ENCODE data around the gene AJAP1.

AJAP1 gene

DNA sequence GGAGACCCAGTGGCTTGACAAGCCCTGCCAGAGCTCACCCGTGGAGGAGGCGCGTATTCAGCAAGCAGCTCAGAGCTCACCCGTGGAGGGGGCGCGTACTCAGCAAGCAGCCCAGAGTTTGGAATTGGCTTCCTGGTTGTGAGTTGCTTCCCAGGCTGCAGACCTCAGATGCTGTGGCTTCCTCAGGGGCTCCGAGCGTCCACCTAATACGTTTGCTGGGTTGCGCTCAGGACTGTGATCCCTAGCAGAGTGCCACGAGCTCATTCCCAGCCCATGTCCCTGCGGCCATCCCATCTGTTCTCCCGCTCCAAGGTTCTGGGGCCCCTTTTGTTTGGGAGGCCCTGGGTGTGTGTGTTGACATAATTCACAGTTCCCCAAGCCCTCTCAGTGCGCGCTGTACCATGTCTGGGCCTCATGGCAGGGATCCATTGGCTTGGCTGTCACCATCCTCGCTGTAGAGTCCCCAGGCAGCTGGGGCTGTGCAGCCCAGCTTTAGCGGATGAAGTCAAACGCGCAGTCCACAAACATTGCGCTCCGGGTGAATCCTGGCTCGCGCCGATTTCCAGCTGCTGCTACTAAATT is 3.6 kb downstream of the AJAP1 start:
- TF ChIP-seq GATA3 (IDR thresholded peaks at IDR 0.05; ENCODE audit: low read depth, low read length) = no peak
- TF ChIP-seq GATA2 (IDR thresholded peaks at IDR 0.05; ENCODE audit: low read depth, low read length) = no peak; the same call in 1 of the 2 replicates

DNA sequence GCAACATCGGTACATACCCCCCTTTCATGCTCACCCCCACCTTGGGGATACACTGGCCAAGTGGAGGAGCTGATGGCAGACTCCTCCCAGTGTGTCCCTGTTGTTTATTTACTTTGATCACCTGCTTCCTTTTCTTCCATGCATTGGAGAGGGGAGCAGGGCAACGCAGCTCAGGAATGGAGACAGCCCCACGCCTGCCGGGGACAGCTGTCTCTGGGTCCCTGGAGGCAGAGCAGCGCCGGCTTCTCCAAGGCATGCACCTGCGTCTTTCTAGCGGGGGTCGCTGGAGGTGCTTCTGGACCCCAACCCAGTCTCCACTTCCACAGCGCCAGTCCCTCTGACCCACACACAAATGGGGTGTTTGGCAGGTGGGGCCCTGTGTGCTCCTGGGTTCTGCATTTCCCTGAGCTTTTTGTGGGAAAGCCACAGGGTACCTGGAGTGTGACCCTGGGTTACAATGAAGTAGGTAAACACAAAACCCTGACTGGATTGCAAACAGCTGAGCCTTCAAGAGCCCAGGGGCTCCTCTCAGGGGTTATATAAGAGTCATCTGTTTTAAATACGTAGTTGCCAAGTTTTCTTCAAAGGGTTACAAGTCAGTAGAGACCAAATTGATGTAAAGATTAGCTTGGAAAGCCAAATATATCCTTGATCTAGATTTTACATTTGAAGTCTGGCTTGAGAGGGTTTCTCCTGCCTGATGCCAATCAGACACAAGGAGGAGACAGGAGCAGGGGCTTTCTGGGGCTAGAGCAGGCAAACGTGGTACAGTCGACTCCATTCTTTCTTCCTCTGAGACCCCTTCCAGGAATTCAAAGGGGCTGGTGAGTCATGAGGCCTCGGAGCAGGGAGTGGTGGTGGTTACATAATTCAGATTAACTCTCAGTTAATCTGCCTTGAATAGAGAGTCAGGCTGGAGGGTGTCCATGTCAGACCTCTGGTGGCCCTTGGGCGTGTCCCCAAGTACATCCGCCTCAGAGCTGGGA is 4.5 kb downstream of the AJAP1 start:
- TF ChIP-seq GATA2 (IDR thresholded peaks at IDR 0.05; ENCODE audit: low read depth, low read length) = no peak
- no peak for TF ChIP-seq GATA3 (IDR thresholded peaks at IDR 0.05; ENCODE audit: low read depth, low read length)

DNA sequence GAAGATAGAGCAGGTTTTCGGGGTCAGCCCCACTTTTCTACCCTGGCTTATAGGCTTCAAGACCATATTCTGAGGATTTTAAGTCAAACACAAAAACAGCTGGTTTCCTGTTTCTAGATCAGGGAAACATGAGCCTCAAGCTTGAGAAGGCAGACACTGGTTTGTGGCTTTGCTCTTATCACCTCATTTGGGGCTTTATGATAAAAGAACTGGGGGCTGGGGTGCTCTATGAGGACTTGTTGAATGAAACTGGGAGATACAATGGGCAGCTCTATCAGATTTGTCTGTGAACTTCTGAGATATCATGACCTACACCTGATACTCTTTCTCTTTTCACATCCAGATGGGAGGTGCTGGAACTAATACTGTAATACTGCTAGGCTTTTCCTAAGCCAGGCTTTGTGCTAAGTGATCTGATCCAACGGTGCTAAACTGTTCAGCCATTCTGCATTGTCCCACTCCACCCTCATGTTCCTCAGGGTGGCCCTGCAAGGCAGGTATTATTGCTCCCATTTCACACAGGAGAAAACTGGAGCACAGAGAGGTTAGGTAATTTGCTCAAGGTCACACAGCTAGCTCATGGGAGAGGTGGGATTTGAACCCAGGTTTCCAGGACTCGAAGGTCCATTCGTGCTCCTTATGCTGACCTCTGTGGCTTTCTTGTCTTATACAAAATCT is 6.6 kb downstream of the AJAP1 start:
- no peak for TF ChIP-seq GATA3 (IDR thresholded peaks at IDR 0.05; ENCODE audit: low read depth, low read length)
- TF ChIP-seq GATA2 (IDR thresholded peaks at IDR 0.05; ENCODE audit: low read depth, low read length) = no peak

DNA sequence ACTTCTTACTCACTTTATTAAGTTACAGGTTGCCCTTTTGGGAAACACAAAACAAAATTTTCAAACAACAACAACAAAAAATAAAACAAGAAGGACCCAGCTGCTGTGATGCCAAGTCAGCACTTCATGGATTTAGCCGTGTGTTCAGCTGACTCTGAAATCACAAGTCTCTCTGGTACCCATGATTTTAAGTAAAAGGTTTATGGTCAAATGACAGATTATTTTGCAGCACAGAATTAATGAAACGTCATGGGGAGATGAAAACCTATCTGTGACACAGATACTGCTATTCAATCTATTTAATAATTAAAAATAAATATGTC is 7.1 kb downstream of the AJAP1 start:
- TF ChIP-seq GATA3 (IDR thresholded peaks at IDR 0.05; ENCODE audit: low read depth, low read length) (no peak), GATA2 (IDR thresholded peaks at IDR 0.05; ENCODE audit: low read depth, low read length) (no peak)

DNA sequence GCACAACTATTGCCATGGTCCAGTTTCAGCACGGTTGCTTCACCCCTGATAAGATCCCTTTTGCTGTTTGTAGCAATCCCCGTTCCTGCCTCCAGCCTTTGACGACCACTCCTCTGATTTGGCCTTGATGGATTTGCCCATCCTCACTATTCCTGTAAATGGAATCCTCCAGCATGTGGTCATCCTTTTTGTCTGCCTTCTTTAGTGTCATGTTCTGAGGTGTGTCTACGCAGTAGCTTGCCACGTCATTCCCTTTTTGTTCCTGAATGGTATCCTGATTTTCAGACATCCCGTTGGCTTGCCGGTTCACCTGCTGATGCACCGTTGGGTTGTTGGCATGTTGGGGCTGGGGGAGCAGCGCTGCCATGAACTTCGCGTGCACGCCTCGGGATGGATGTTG is 7.8 kb downstream of the AJAP1 start:
- TF ChIP-seq GATA2 (IDR thresholded peaks at IDR 0.05; ENCODE audit: low read depth, low read length) (no peak), GATA3 (IDR thresholded peaks at IDR 0.05; ENCODE audit: low read depth, low read length) (no peak)

DNA sequence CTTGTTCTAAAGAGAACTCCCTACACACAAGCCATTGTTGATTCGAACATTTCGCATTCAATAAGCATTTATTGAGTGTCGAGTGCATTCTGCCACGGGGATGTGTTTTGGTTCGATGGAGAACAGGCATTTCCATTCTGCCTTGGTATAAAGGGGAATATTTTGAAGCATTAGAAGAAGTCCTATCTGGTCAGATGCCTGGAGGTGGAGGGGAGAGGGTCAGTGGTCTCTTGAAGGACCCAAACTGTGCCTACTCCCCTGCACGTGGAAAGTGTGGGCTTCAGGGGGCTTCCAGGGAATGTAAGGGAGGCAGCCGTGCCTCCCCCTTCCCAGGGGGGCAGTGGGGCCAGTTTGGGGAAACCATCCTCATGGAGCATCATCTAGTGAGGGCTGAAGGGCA is 8.3 kb downstream of the AJAP1 start:
- no peak for TF ChIP-seq GATA3 (IDR thresholded peaks at IDR 0.05; ENCODE audit: low read depth, low read length)
- TF ChIP-seq GATA2 (IDR thresholded peaks at IDR 0.05; ENCODE audit: low read depth, low read length) = no peak

DNA sequence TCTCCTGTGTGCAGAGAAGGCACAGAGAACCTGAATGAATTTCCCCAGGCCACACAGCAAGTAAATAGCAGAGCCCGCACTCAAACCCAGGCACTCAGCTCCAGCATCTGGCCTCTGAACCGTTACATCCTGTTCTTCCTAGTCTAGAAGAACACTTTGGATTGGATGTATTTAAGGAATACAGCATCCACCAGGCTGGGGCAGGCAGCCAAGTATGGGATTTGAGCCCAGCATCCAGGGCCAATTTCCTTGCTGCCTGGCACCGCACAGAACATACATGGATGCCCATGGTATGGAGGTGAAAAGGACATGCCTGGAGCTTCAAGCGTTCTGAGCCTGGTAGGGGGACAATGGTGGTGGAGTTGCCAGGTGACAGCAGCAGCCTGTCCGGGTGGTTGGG is 9.7 kb downstream of the AJAP1 start:
- TF ChIP-seq GATA3 (IDR thresholded peaks at IDR 0.05; ENCODE audit: low read depth, low read length) = no peak
- no peak for TF ChIP-seq GATA2 (IDR thresholded peaks at IDR 0.05; ENCODE audit: low read depth, low read length)

DNA sequence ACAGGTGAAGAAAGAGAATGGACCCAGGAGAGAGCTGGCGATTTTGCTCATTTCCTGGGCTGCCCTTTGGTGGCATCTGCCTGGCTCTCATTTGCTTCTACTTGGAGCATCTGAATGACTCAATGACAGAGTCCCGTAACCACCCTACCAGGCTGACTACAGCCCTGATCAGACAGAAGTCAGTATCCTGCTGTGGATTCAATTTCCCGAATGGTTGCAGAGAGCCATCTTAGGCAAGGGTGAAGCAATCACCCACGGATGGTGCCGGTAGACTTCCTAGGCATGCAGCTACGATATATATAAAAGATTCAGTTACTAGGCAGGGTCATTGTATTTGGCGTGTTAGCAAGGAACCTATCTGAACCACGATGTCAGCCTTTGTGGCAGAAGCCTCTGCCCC is 10.2 kb downstream of the AJAP1 start:
- TF ChIP-seq GATA3 (IDR thresholded peaks at IDR 0.05; ENCODE audit: low read depth, low read length) (no peak), GATA2 (IDR thresholded peaks at IDR 0.05; ENCODE audit: low read depth, low read length) (no peak)

DNA sequence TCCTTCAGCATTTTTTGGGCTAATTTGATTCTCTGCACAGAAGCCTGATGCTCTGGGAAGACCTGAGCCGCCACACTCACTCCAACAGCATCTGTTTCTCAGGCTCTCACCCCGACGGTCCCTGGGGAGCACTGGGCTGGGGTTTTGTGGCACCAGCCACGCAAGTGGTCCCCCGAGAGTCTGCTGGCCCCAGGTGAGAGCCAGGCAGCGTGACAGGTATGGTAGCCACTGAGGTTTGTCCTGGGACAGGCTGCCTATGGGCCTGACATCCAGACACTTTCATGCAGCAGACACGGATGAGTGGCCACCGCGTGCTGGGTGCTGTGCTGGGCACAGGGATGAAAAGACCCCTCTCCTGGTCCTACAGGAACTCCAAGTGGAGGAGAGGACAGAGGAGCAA is 11.0 kb downstream of the AJAP1 start:
- TF ChIP-seq GATA2 (IDR thresholded peaks at IDR 0.05; ENCODE audit: low read depth, low read length) (no peak), GATA3 (IDR thresholded peaks at IDR 0.05; ENCODE audit: low read depth, low read length) (no peak)

DNA sequence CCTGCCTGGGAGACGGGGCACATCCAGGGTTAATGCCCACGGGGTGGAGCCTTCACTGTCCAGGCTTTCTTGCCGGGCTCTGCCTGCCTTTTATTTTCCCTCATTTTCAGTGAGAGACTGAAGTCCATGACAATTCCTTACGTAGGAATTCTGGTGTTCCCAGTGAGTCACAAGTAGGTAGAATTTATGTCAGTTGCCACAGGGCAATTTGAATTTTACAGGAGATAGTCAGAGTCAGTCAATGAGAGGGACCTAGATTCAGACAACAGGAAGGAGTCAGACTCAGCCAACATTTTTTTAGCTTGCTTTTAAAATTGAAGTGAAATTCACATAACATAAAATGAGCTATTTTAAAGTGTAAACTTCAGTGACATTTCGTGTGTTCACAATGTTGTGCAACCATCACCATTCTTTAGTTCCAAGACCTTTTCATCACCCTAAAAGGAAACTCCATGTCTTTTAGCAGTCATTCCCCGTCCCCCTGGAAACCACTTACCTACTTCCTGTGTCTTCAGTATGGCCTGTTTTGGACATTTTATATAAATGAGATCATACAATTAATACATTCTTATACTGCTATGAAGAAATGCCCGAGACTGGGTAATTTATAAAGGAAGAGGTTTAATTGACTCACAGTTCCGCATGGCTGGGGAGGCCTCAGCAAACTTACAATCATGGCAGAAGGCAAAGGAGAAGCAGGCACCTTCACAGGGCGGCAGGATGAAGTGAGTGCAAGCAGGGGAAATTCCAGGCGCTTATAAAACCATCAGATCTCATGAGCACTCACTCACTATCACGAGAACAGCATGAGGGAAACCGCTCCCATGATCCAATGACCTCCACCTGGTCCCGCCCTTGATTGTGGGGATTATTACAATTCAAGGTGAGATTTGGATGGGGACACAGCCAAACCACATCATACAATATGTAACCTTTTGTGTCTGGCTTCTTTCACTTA is 14.6 kb downstream of the AJAP1 start:
- TF ChIP-seq GATA3 (IDR thresholded peaks at IDR 0.05; ENCODE audit: low read depth, low read length) (no peak), GATA2 (IDR thresholded peaks at IDR 0.05; ENCODE audit: low read depth, low read length) (no peak)

DNA sequence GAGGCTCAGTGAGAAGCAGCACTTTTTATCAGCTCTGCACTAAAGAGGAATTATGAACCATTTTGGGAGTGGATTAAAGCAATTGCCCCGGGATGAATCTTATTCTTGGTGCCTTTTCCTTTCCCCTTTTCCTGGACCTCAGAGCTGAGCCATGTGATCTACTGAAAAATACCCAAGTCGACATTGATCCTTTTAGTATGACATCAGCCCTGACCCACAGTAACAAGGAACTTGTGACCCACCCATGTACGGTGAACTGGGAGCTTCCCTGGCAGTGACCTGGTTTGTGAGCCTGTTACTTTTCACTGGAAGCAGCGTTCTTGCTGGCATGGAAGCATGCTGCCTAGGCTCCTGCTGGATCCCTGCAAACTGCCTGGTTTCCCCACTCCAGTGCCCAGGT is 15.9 kb downstream of the AJAP1 start:
- no peak for TF ChIP-seq GATA2 (IDR thresholded peaks at IDR 0.05; ENCODE audit: low read depth, low read length)

DNA sequence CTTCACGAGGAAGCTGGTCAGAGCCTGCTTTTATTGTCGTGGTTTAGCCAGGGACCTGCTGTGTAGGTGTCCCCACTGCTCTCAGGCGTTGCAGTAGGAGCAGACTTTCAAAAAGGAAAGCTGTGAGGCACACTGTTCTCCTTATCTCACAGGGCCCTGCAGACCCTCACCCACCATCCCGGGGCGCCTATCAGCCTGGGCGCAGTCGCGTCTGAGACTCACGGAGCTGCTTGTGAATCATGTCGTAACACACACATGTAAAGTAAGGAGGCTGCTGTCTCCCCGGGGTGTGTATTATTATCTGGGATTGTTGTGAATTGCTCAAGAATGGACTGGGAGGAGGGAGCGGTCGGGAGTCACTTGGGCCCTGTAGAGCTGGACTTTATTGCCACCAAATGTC is 17.4 kb downstream of the AJAP1 start:
- TF ChIP-seq GATA3 (IDR thresholded peaks at IDR 0.05; ENCODE audit: low read depth, low read length) = no peak
- TF ChIP-seq GATA2 (IDR thresholded peaks at IDR 0.05; ENCODE audit: low read depth, low read length) = no peak

DNA sequence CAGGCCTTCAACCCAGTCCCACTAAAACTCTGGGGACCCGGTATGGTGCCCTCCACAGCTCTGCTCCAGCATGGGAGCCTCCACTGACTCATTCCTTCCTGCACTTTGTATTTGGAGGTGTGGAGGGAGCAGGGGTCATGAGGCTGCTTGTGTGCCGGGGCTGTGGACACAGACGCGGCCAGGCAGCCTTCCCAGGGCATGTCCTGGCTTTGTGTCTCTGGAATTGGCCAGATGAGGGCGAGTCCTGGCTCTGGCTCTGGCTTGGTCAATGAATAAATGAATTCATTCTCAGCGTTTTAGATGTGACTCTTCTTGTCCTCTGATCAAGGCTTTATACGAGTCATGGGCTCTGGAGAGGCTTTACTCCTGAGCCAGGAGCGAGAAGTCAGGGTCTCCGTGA is 19.1 kb downstream of the AJAP1 start:
- no peak for TF ChIP-seq GATA3 (IDR thresholded peaks at IDR 0.05; ENCODE audit: low read depth, low read length)
- TF ChIP-seq GATA2 (IDR thresholded peaks at IDR 0.05; ENCODE audit: low read depth, low read length) = no peak

DNA sequence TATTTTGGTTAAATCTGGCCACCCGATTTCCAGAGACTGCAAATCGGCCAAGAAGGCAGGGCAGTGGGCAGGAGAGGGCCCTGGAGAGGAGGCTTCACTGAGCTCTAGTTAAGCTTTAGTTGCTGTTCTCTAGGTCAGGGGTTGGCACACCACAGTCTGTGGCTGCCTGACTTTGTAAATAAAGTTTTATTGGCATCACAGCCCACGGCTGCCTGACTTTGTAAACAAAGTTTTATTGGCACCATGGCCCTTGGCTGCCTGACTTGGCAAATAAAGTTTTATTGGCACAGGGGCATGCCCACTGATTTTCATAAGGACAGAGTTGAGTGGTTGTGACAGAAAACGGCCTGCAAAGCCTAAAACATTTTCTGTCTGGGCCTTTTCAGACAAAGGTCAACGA is 19.7 kb downstream of the AJAP1 start:
- TF ChIP-seq GATA2 (IDR thresholded peaks at IDR 0.05; ENCODE audit: low read depth, low read length) (no peak), GATA3 (IDR thresholded peaks at IDR 0.05; ENCODE audit: low read depth, low read length) (no peak)
